WI38 (cell line): Measurements from ENCODE around the gene AXDND1.
A peak's percentile ranks its signal among the peaks of the same experiment; 100 is the strongest.

Experiments
- H3K4me3 ChIP-seq: 2 replicates; pipeline ENCODE4 v1.5.1; 2011; ENCODE audit warnings: low read depth, mild to moderate bottlenecking, control low read depth, low read length
- CTCF ChIP-seq: IDR thresholded peaks from 2 replicates; pipeline ENCODE4 v1.5.1; 2012; ENCODE audit warnings: low read depth, mild to moderate bottlenecking, control low read depth, low read length

The AXDND1 gene

GRCh38 chr1:179365342-179366092, at the start of gene AXDND1:
Gene AXDND1, plus strand, starts transcription at chr1:179365971. Its CDS starts 539 bp downstream, at chr1:179366510.
- no peak for TF ChIP-seq CTCF
- peak within 1 kb of the TSS; percentile 81 for H3K4me3 ChIP-seq

GRCh38 chr1:179318491-179318890, 47.3 kb upstream of the AXDND1 start:
- no peak for TF ChIP-seq CTCF
- H3K4me3 ChIP-seq: no peak overlapping the region

- no peak for TF ChIP-seq CTCF
Measured at GRCh38 chr1:179321533-179322216, 44.1 kb upstream of the AXDND1 start.

DNA sequence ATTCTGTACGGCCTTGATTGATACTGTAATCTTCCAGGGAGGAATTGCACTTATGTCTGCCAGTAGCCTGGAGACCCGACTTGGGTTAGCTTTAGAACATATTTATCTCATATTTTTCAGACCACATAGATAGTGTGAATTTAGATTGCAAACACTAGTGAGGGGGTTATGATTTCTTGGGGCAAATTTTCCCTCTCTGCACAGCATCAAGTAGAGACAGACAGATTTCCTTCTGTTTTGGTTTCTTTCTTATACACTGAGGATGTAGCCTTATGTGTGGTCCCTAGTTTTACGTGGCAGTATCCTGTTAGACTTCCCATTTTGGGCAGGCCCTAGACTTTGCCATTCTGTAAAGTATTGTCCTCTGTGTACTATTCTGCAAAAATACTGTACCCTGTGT, 43.2 kb upstream of the AXDND1 start:
- H3K4me3 ChIP-seq: peak overlapping the region; percentile 47
- no peak for TF ChIP-seq CTCF

More at GRCh38 chr1:179321533-179322216, 44.1 kb upstream of the AXDND1 start:
- no peak overlapping the region for H3K4me3 ChIP-seq

- H3K4me3 ChIP-seq: no peak overlapping the region
- no peak for TF ChIP-seq CTCF
Measured at GRCh38 chr1:179323436-179323835, 42.3 kb upstream of the AXDND1 start.

DNA sequence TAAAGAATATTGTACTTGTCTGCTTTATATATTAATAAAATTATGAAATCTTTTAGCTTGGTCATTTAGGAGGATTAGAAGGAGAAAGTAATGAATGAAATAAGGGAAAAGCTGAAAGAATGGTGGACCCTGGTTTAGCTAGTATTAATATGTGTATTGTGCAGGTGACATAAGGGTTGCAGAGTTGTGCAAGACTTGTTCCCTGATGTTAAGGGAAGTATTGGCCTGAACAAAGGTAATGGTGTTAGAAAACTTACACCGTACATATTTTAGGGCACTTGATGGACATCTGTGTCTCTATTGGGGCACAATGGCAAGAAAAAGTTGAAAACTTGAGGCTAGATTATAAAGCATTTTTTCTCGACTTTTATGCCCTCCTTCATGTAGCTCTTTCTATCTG, 39.9 kb upstream of the AXDND1 start:
- H3K4me3 ChIP-seq: no peak overlapping the region
- TF ChIP-seq CTCF: no peak

GRCh38 chr1:179326746-179327145, 39.0 kb upstream of the AXDND1 start:
- no peak overlapping the region for H3K4me3 ChIP-seq
- TF ChIP-seq CTCF: no peak
